Tibial artery (tissue), 4 donors: ENCODE measurements around the gene ZNF319.

Experiments
- DNase-seq, 2 donors: peaks; one replicate each; pipeline ENCODE4 v3.0.0-alpha.2; 2019
- H3K27ac ChIP-seq, 2 donors: fragments of 200-600 bp; sonication (generic) in 1 of 2; 1 replicate in 1 of 2; 2 replicates in 1 of 2; pipeline ENCODE4 v1.5.1; 2018 to 2019; ENCODE audit warnings: mild to moderate bottlenecking in 1 of 2
- H3K27me3 ChIP-seq, 2 donors: fragments of 200-600 bp; sonication (generic) in 1 of 2; one replicate each; pipeline versions ENCODE4 v1.5.1 to v1.6.0; 2016 to 2019
- H3K36me3 ChIP-seq, 3 donors: fragments of 200-600 bp; sonication (generic) in 2 of 3; one replicate each; pipeline ENCODE4 v1.5.1; 2016 to 2019; ENCODE audit warnings: mild to moderate bottlenecking in 2 of 3
- H3K4me1 ChIP-seq, 4 donors: fragments of 200-600 bp; sonication (generic) in 2 of 4; 1 replicate in 3 of 4; 2 replicates in 1 of 4; pipeline ENCODE4 v1.5.1; 2016 to 2019
- H3K4me3 ChIP-seq, 2 donors: fragments of 200-600 bp; sonication (generic) in 1 of 2; 1 replicate in 1 of 2; 2 replicates in 1 of 2; pipeline ENCODE4 v1.5.1; 2018 to 2019; ENCODE audit warnings: mild to moderate bottlenecking in 2 of 2
- H3K9me3 ChIP-seq, 3 donors: fragments of 200-600 bp; sonication (generic) in 1 of 3; one replicate each; pipeline ENCODE4 v1.5.1; 2016 to 2019
- CTCF ChIP-seq, 2 experiments: fragments of 200-600 bp in 1 of 2; fragments of 450-650 bp in 1 of 2; IDR thresholded peaks; one replicate each; pipeline ENCODE4 v1.5.1; 2017 to 2019; ENCODE audit warnings: antibody characterized with exemption in 2 of 2, mild to moderate bottlenecking in 1 of 2, moderate library complexity in 1 of 2
- intact Hi-C: fragments of 100-400 bp; cut with DNase I; formaldehyde crosslinking; loops from one replicate; pipeline ENCODE4 v1.15.0; 2023; ENCODE audit warnings: low total_unique reads

Gene ZNF319

GRCh38 chr16:57960826-57961472, 39.5 kb downstream of the ZNF319 start:
- no peak for TF ChIP-seq CTCF (IDR thresholded peaks at IDR 0.05)
- Histone ChIP-seq H3K27ac (no peak overlapping the region), H3K9me3 (no peaks in the 10 kb centered on the region), H3K4me3 (no peak overlapping the region), H3K4me1 (no peaks in the 10 kb centered on the region), H3K27me3 (peaks cover 0 to 23% of the 10 kb centered on the region in 2 donors), H3K36me3 (no peaks in the 10 kb centered on the region)
- intact Hi-C loops, result no loop called here
- DNase-seq, result no peak

- Histone ChIP-seq H3K36me3 (no peaks in the 10 kb centered on the region), H3K27me3 (peaks cover 0 to 23% of the 10 kb centered on the region in 2 donors), H3K9me3 (no peaks in the 10 kb centered on the region), H3K4me1 (no peaks in the 10 kb centered on the region), H3K27ac (no peak overlapping the region), H3K4me3 (no peak overlapping the region)
- DNase-seq, result no peak
- no peak for TF ChIP-seq CTCF (IDR thresholded peaks at IDR 0.05)
- intact Hi-C loops, result no loop called here
Measured at GRCh38 chr16:57960310-57960709, 40.2 kb downstream of the ZNF319 start.

- no peaks in the 10 kb centered on the region for H3K9me3 ChIP-seq
- H3K4me1 ChIP-seq, result no peaks in the 10 kb centered on the region
- no peaks in the 10 kb centered on the region for H3K36me3 ChIP-seq
- no peak overlapping the region for H3K4me3 ChIP-seq
- no peak for TF ChIP-seq CTCF (IDR thresholded peaks at IDR 0.05)
- H3K27me3 ChIP-seq, result peaks cover 0 to 23% of the 10 kb centered on the region in 2 donors
- DNase-seq, result no peak
- intact Hi-C loops, result no loop called here
- no peak overlapping the region for H3K27ac ChIP-seq
Measured at GRCh38 chr16:57959804-57960203, 40.7 kb downstream of the ZNF319 start.

- H3K27me3 ChIP-seq, result peaks cover 0 to 23% of the 10 kb centered on the region in 2 donors
- no peak for DNase-seq
- no peak for TF ChIP-seq CTCF (IDR thresholded peaks at IDR 0.05)
- no peak overlapping the region for H3K4me3 ChIP-seq
- H3K36me3 ChIP-seq, result no peaks in the 10 kb centered on the region
- H3K9me3 ChIP-seq, result no peaks in the 10 kb centered on the region
- intact Hi-C loops, result no loop called here
- H3K4me1 ChIP-seq, result no peaks in the 10 kb centered on the region
- H3K27ac ChIP-seq, result no peak overlapping the region
Measured at GRCh38 chr16:57959121-57959520, 41.4 kb downstream of the ZNF319 start.

GRCh38 chr16:57958544-57958943, 41.9 kb downstream of the ZNF319 start:
- intact Hi-C loops, result no loop called here
- no peak for TF ChIP-seq CTCF (IDR thresholded peaks at IDR 0.05)
- no peaks in the 10 kb centered on the region for H3K36me3 ChIP-seq

More at GRCh38 chr16:57958544-57958943, 41.9 kb downstream of the ZNF319 start:
- Histone ChIP-seq H3K27me3 (peaks cover 0 to 23% of the 10 kb centered on the region in 2 donors), H3K9me3 (no peaks in the 10 kb centered on the region), H3K4me3 (no peak overlapping the region), H3K27ac (no peak overlapping the region), H3K4me1 (no peaks in the 10 kb centered on the region)
- DNase-seq, result no peak
